WERI-Rb-1 (cell line): ENCODE results near the gene GRID2IP.

Experiments used
- DNase-seq: peaks from one replicate; pipeline ENCODE4 v3.0.0-alpha.2; 2020
- H3K27ac ChIP-seq: fragments of 250-450 bp; sonication (Bioruptor Pico); 2 replicates; pipeline ENCODE4 v1.5.1; 2020; ENCODE audit warnings: mild to moderate bottlenecking, moderate library complexity
- H3K27me3 ChIP-seq: fragments of 250-450 bp; sonication (Bioruptor Pico); 2 replicates; pipeline ENCODE4 v1.5.1; 2021; ENCODE audit warnings: mild to moderate bottlenecking, low read depth, moderate library complexity; ENCODE audit not compliant: insufficient read depth, severe bottlenecking
- H3K36me3 ChIP-seq: fragments of 250-450 bp; sonication (Bioruptor Pico); 2 replicates; pipeline ENCODE4 v1.5.1; 2020; ENCODE audit warnings: mild to moderate bottlenecking, moderate library complexity
- H3K4me3 ChIP-seq: 2 replicates; pipeline ENCODE4 v1.5.1; 2011; ENCODE audit warnings: low read depth, mild to moderate bottlenecking, control low read depth, low read length
- H3K9me3 ChIP-seq: fragments of 250-450 bp; sonication (Bioruptor Pico); 2 replicates; pipeline ENCODE4 v1.5.1; 2021; ENCODE audit warnings: mild to moderate bottlenecking, moderate library complexity; ENCODE audit not compliant: severe bottlenecking
- TF ChIP-seq, protein P1 (sequence below): IDR thresholded peaks from 2 replicates; pipeline ENCODE4 v1.5.1; 2011; ENCODE audit warnings: low read depth, mild to moderate bottlenecking, control low read depth, inconsistent platforms, low read length

The GRID2IP gene

GRCh38 chr7:6576024-6576866, 25.0 kb upstream of the GRID2IP start:
- H3K36me3 ChIP-seq: peaks cover 15% of the 10 kb centered on the region; the same call in 1 of the 2 replicates
- H3K27ac ChIP-seq: peak overlapping the region; percentile 90
- H3K27me3 ChIP-seq: no peaks in the 10 kb centered on the region
- DNase-seq: peak; percentile 50
- peak overlapping the region; percentile 86 for H3K4me3 ChIP-seq
- no peaks in the 10 kb centered on the region for H3K9me3 ChIP-seq
- TF ChIP-seq, protein P1, sequence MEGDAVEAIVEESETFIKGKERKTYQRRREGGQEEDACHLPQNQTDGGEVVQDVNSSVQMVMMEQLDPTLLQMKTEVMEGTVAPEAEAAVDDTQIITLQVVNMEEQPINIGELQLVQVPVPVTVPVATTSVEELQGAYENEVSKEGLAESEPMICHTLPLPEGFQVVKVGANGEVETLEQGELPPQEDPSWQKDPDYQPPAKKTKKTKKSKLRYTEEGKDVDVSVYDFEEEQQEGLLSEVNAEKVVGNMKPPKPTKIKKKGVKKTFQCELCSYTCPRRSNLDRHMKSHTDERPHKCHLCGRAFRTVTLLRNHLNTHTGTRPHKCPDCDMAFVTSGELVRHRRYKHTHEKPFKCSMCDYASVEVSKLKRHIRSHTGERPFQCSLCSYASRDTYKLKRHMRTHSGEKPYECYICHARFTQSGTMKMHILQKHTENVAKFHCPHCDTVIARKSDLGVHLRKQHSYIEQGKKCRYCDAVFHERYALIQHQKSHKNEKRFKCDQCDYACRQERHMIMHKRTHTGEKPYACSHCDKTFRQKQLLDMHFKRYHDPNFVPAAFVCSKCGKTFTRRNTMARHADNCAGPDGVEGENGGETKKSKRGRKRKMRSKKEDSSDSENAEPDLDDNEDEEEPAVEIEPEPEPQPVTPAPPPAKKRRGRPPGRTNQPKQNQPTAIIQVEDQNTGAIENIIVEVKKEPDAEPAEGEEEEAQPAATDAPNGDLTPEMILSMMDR: peak; percentile 35

DNA sequence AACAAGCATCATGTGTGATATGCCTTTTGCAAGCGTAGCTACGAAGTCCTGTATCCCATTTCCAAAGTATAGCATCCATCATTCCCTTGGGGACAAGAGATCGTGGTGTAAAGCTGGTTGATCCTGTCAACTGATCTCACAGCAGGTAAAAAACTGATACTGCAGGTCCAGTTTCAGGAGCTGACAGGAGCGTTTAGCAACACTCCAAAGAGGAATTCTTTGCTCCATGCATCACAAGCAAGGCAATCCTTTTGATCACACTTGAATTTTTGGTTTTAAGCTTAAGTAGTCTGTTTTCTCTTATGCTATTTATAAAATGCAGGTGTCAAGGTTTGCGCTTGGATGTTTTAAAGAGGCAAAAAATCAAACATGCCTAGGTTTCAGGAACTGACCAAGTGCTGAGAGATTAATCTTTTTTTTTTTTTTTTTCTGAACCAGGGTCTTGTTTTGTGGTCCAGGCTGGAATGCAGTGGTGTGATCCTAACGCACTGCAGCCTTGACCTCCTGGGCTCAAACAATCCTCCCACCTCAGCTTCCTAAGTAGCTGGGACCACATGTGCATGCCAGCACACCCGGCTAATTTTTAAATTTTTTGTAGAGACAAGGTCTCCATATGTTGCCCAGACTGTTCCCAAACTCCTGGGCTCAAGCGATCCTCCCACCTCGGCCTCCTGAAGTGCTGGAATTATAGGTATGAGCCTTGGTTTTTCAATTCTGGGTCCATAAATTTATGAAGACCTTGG, 24.2 kb upstream of the GRID2IP start:
- Histone ChIP-seq H3K36me3 (peaks cover 11% of the 10 kb centered on the region; the same call in 1 of the 2 replicates), H3K9me3 (no peaks in the 10 kb centered on the region), H3K27ac (no peak overlapping the region), H3K4me3 (no peak overlapping the region), H3K27me3 (no peaks in the 10 kb centered on the region)
- TF ChIP-seq, protein P1: no peak
- no peak for DNase-seq

GRCh38 chr7:6571160-6571779, 20.0 kb upstream of the GRID2IP start:
- Histone ChIP-seq H3K36me3 (no peaks in the 10 kb centered on the region), H3K27me3 (no peaks in the 10 kb centered on the region), H3K9me3 (no peaks in the 10 kb centered on the region), H3K27ac (no peak overlapping the region), H3K4me3 (no peak overlapping the region)
- TF ChIP-seq, protein P1: no peak
- no peak for DNase-seq

DNA sequence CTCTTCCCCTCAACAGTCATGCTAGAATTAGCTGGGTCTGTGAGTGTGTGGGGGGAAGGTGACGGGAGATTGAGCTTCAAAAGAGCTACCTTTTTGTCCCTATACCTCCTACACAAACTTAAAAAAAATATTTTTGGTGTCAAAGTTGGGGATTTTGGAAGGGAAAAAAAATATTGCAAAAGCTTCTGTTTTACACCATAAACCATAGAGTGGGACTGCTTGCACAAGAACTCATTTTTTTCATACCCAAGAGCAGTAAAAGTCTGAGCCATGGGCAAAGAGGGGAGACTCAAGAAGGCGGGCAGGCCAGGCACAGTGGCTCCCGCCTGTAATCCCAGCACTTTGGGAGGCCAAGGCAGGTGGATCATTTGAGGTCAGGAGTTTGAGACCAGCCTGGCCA, 16.6 kb upstream of the GRID2IP start:
- TF ChIP-seq, protein P1: no peak
- DNase-seq: no peak

GRCh38 chr7:6565655-6566054, 14.4 kb upstream of the GRID2IP start:
- Histone ChIP-seq H3K27me3 (no peaks in the 10 kb centered on the region), H3K27ac (no peak overlapping the region), H3K36me3 (no peaks in the 10 kb centered on the region), H3K9me3 (no peaks in the 10 kb centered on the region), H3K4me3 (no peak overlapping the region)
- TF ChIP-seq, protein P1: no peak
- no peak for DNase-seq

More for the DNA sequence above, 16.6 kb upstream of the GRID2IP start:
- Histone ChIP-seq H3K9me3 (no peaks in the 10 kb centered on the region), H3K36me3 (no peaks in the 10 kb centered on the region), H3K4me3 (no peak overlapping the region), H3K27me3 (no peaks in the 10 kb centered on the region), H3K27ac (no peak overlapping the region)
